Measurements from ENCODE around the gene CFAP45. TPM values are rescaled to one million over a fixed set of nuclear protein-coding genes. Genes with fewer than 3 reads are reported as not detected.

Gene CFAP45
- total RNA-seq, 1 donor from 2014 or later = 0.74 TPM

GRCh38 chr1:159941591-159942560 lies 41.9 kb upstream of the CFAP45 start:
- TF ChIP-seq CTCF (IDR thresholded peaks at IDR 0.05; ENCODE audit: unreplicated experiment) = no peak
- Mint-ChIP-seq H3K27ac (peak overlapping the region; percentile 60), H3K36me3 (ENCODE audit: insufficient read depth) (peaks cover 15% of the 10 kb centered on the region), H3K4me1 (ENCODE audit: low read depth) (peaks cover 65% of the 10 kb centered on the region), H3K9me3 (ENCODE audit: low read depth) (no peaks in the 10 kb centered on the region), H3K4me3 (ENCODE audit: low read depth) (peak overlapping the region; percentile 42), H3K27me3 (no peaks in the 10 kb centered on the region)
- no peak for DNase-seq (ENCODE audit: low spot score, unreplicated experiment)

- peaks cover 66% of the 10 kb centered on the region for H3K4me1 Mint-ChIP-seq (ENCODE audit: low read depth)
- peak overlapping the region; percentile 50 for H3K4me3 Mint-ChIP-seq (ENCODE audit: low read depth)
- H3K36me3 Mint-ChIP-seq (ENCODE audit: insufficient read depth) = peaks cover 15% of the 10 kb centered on the region
- no peaks in the 10 kb centered on the region for H3K9me3 Mint-ChIP-seq (ENCODE audit: low read depth)
- H3K27ac Mint-ChIP-seq = no peak overlapping the region
- no peak for DNase-seq (ENCODE audit: low spot score, unreplicated experiment)
- no peaks in the 10 kb centered on the region for H3K27me3 Mint-ChIP-seq
- TF ChIP-seq CTCF (IDR thresholded peaks at IDR 0.05; ENCODE audit: unreplicated experiment) = no peak
These were observed 41.2 kb upstream of the CFAP45 start for GRCh38 chr1:159941141-159941540.

- Mint-ChIP-seq H3K27ac (no peak overlapping the region), H3K27me3 (no peaks in the 10 kb centered on the region), H3K4me1 (ENCODE audit: low read depth) (peaks cover 62% of the 10 kb centered on the region), H3K4me3 (ENCODE audit: low read depth) (no peak overlapping the region), H3K36me3 (ENCODE audit: insufficient read depth) (peaks cover 24% of the 10 kb centered on the region), H3K9me3 (ENCODE audit: low read depth) (no peaks in the 10 kb centered on the region)
- no peak for TF ChIP-seq CTCF (IDR thresholded peaks at IDR 0.05; ENCODE audit: unreplicated experiment)
- DNase-seq (ENCODE audit: low spot score, unreplicated experiment) = no peak
These were observed 40.1 kb upstream of the CFAP45 start for GRCh38 chr1:159940006-159940620.

- Mint-ChIP-seq H3K4me1 (ENCODE audit: low read depth) (peaks cover 57% of the 10 kb centered on the region), H3K36me3 (ENCODE audit: insufficient read depth) (peaks cover 27% of the 10 kb centered on the region), H3K27ac (no peak overlapping the region), H3K9me3 (ENCODE audit: low read depth) (no peaks in the 10 kb centered on the region), H3K4me3 (ENCODE audit: low read depth) (no peak overlapping the region), H3K27me3 (no peaks in the 10 kb centered on the region)
- no peak for TF ChIP-seq CTCF (IDR thresholded peaks at IDR 0.05; ENCODE audit: unreplicated experiment)
- no peak for DNase-seq (ENCODE audit: low spot score, unreplicated experiment)
These were observed 39.7 kb upstream of the CFAP45 start for GRCh38 chr1:159939678-159940002.

GRCh38 chr1:159938905-159939677 lies 39.1 kb upstream of the CFAP45 start:
- no peaks in the 10 kb centered on the region for H3K27me3 Mint-ChIP-seq
- no peak overlapping the region for H3K27ac Mint-ChIP-seq
- H3K9me3 Mint-ChIP-seq (ENCODE audit: low read depth) = no peaks in the 10 kb centered on the region
- peaks cover 27% of the 10 kb centered on the region for H3K36me3 Mint-ChIP-seq (ENCODE audit: insufficient read depth)
- peaks cover 53% of the 10 kb centered on the region for H3K4me1 Mint-ChIP-seq (ENCODE audit: low read depth)
- no peak for TF ChIP-seq CTCF (IDR thresholded peaks at IDR 0.05; ENCODE audit: unreplicated experiment)
- H3K4me3 Mint-ChIP-seq (ENCODE audit: low read depth) = peak overlapping the region; percentile 41
- DNase-seq (ENCODE audit: low spot score, unreplicated experiment) = no peak
